HepG2 (cell line): Measurements from ENCODE around the gene ANKUB1. TPM values are rescaled to one million over a fixed set of nuclear protein-coding genes. Genes with fewer than 3 reads are reported as not detected.

ENCODE experiments used
- DR1 ChIP-seq: sonication (generic); formaldehyde crosslinking; IDR thresholded peaks from 2 replicates; pipeline ENCODE4 v1.8.0; 2021; ENCODE audit warnings: mild to moderate bottlenecking, missing genetic modification reagents, inconsistent platforms
- FOXP1 ChIP-seq, 2 experiments: fragments of 450-650 bp in 1 of 2; IDR thresholded peaks; 2 replicates each; pipeline ENCODE4 v1.6.1; 2017 to 2018; ENCODE audit warnings: antibody characterized with exemption in 1 of 2
- HMG20A ChIP-seq: IDR thresholded peaks from 2 replicates; pipeline ENCODE4 v1.6.1; 2016; ENCODE audit warnings: borderline replicate concordance
- KDM5A ChIP-seq: fragments of 200-600 bp; sonication (generic); IDR thresholded peaks from 2 replicates; pipeline ENCODE4 v1.7.0; 2018; ENCODE audit warnings: antibody characterized with exemption, mild to moderate bottlenecking, low read length, borderline replicate concordance
- MTA3 ChIP-seq: sonication (generic); formaldehyde crosslinking; IDR thresholded peaks from 2 replicates; pipeline ENCODE4 v1.4.0; 2020; ENCODE audit warnings: missing genetic modification reagents
- NR1H2 ChIP-seq: sonication (generic); formaldehyde crosslinking; IDR thresholded peaks from 2 replicates; pipeline ENCODE4 v1.8.1; 2022; ENCODE audit warnings: low read depth, missing genetic modification reagents, borderline replicate concordance
- SMARCE1 ChIP-seq: fragments of 450-650 bp; IDR thresholded peaks from 2 replicates; pipeline ENCODE4 v1.6.1; 2017; ENCODE audit warnings: borderline replicate concordance
- TOE1 ChIP-seq: sonication (generic); formaldehyde crosslinking; IDR thresholded peaks from 2 replicates; pipeline ENCODE4 v1.4.0; 2020; ENCODE audit warnings: mild to moderate bottlenecking, missing genetic modification reagents
- ZFP36L1 ChIP-seq: sonication (generic); formaldehyde crosslinking; IDR thresholded peaks from 2 replicates; pipeline ENCODE4 v1.8.0; 2022; ENCODE audit warnings: mild to moderate bottlenecking, missing genetic modification reagents, moderate library complexity
- ZFP90 ChIP-seq: sonication (generic); formaldehyde crosslinking; IDR thresholded peaks from 2 replicates; pipeline ENCODE4 v1.8.0; 2022; ENCODE audit warnings: missing genetic modification reagents, mild to moderate bottlenecking, inconsistent platforms, borderline replicate concordance
- ZFYVE20 ChIP-seq: sonication (generic); formaldehyde crosslinking; IDR thresholded peaks from 2 replicates; pipeline ENCODE4 v1.8.0; 2023; ENCODE audit warnings: low read depth, mild to moderate bottlenecking, moderate library complexity, missing genetic modification reagents, borderline replicate concordance
- ZNF263 ChIP-seq: sonication (generic); formaldehyde crosslinking; IDR thresholded peaks from 2 replicates; pipeline ENCODE4 v1.4.0; 2020; ENCODE audit warnings: missing genetic modification reagents
- ZNF274 ChIP-seq: sonication (generic); formaldehyde crosslinking; IDR thresholded peaks from 2 replicates; pipeline ENCODE4 v1.5.1; 2020; ENCODE audit warnings: mild to moderate bottlenecking, missing genetic modification reagents
- ZNF713 ChIP-seq: sonication (generic); formaldehyde crosslinking; IDR thresholded peaks from 2 replicates; pipeline ENCODE4 v1.4.0; 2020; ENCODE audit warnings: mild to moderate bottlenecking, missing genetic modification reagents
- polyA plus RNA-seq, 8 experiments: library from polyadenylated mRNA; depleted of rRNA in 3 of 8; stranded (reverse) in 7 of 8; unstranded in 1 of 8; fragments of >200 nt; fragmentation: Illumina TruSeq in 4 of 8; extraction: Trizol in 4 of 8; gene quantifications; 2 replicates each; pipeline versions ENCODE4 v1.2.1 to v1.2.3, GENCODE V29; 2011 to 2016; ENCODE audit warnings: low read depth in 4 of 8, missing spikeins in 1 of 8, mixed read lengths in 1 of 8; ENCODE audit not compliant: insufficient read depth in 1 of 8
- total RNA-seq, 5 experiments: library from RNA; depleted of rRNA; stranded (reverse); fragments of >200 nt; fragmentation: Illumina TruSeq; extraction: Trizol; gene quantifications; 2 replicates each; pipeline ENCODE4 v1.2.3, GENCODE V29; 2016; ENCODE audit warnings: low read depth in 1 of 5
- TF ChIP-seq, protein P1 (sequence below): sonication (generic); formaldehyde crosslinking; IDR thresholded peaks from 2 replicates; pipeline ENCODE4 v1.5.1; 2020; ENCODE audit warnings: missing genetic modification reagents, mild to moderate bottlenecking, borderline replicate concordance
- TF ChIP-seq, protein P2 (sequence below): IDR thresholded peaks from 2 replicates; pipeline ENCODE4 v1.6.1; 2018; ENCODE audit warnings: missing genetic modification reagents
- TF ChIP-seq, protein P3 (sequence below): sonication (generic); formaldehyde crosslinking; IDR thresholded peaks from 2 replicates; pipeline ENCODE4 v1.8.0; 2022; ENCODE audit warnings: mild to moderate bottlenecking, missing genetic modification reagents, borderline replicate concordance
- TF ChIP-seq, protein P4 (sequence below): sonication (generic); formaldehyde crosslinking; IDR thresholded peaks from 2 replicates; pipeline ENCODE4 v1.5.0; 2020; ENCODE audit warnings: mild to moderate bottlenecking, missing genetic modification reagents
- TF ChIP-seq, protein P5 (sequence below): sonication (generic); formaldehyde crosslinking; IDR thresholded peaks from 2 replicates; pipeline ENCODE4 v1.5.0; 2020; ENCODE audit warnings: missing genetic modification reagents
- TF ChIP-seq, protein P6 (sequence below): IDR thresholded peaks from 2 replicates; pipeline ENCODE4 v1.6.1; 2018; ENCODE audit warnings: missing genetic modification reagents, mild to moderate bottlenecking, missing compliant biosample characterization

ANKUB1 gene
- total and polyA plus RNA-seq, 2 of the 13 experiments (the other 11 are each of a cell fraction or from before 2014, with no cell fraction given) = not detected

DNA sequence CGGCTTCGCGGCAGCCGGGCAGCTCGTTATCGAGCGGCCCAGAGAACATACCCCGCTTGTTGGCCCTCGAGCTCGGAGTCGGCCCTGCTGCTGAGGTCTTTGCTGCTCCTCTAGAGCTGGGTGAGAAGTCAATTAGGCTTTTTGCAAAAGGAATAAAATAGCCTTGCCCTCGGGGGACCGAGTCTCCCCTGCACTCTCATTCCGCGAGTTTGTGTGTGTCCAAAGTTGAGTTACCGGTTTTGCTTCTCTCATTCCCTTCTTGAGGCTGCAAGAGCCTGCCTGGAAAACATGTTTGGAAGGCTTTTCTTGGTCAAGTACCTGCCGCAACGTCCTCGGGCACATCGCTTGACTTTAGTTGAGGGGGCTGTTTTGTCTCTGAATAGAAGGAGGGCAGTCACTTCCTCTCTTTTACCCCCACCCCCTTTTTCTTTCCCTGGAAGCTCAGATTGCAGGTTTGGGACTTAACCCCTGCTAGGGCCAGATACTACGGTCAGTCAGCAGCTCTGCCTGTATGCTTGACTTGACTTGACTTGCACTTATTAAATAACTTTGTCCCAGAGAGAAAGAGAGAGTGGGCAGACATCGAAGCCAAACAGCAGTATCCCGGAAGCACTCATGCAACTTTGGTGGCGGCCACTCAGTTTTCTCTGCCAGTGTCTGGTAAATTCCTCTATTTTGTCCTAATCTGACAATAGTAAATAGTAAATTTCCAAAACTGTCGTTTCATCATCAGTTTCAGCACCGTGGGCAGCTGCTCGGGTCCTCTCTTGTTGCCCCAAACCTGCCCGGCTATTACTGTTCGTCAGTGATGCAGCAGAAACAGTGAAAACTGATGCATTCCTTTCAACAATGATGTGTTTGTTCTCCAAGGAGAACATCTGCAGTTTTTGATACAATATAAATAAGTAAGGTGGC lies 21.3 kb upstream of the ANKUB1 start (continued):
- no peak for TF ChIP-seq ZNF263 (CRISPR knock-in tag)
- no peak for TF ChIP-seq ZNF274 (CRISPR knock-in tag)
- no peak for TF ChIP-seq DR1 (CRISPR knock-in tag)
- no peak for TF ChIP-seq ZNF713 (CRISPR knock-in tag)
- TF ChIP-seq, protein P1, sequence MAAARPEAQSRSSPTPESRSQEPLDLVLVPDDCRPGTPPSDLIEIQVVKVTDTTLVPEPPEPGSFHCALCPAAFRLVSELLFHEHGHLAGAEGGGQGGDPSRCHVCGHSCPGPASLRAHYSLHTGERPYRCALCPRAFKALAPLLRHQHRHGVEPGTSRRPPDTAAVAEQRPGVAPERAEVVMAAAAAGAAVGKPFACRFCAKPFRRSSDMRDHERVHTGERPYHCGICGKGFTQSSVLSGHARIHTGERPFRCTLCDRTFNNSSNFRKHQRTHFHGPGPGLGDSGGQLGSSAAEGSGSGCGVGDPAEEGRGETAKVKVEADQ (CRISPR knock-in tag) = no peak
- no peak for TF ChIP-seq SMARCE1
- TF ChIP-seq, protein P2, sequence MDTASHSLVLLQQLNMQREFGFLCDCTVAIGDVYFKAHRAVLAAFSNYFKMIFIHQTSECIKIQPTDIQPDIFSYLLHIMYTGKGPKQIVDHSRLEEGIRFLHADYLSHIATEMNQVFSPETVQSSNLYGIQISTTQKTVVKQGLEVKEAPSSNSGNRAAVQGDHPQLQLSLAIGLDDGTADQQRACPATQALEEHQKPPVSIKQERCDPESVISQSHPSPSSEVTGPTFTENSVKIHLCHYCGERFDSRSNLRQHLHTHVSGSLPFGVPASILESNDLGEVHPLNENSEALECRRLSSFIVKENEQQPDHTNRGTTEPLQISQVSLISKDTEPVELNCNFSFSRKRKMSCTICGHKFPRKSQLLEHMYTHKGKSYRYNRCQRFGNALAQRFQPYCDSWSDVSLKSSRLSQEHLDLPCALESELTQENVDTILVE (CRISPR knock-in tag) = no peak
- no peak; the same call in 1 of the 2 replicates for TF ChIP-seq KDM5A
- TF ChIP-seq NR1H2 (CRISPR knock-in tag) = no peak
- no peak for TF ChIP-seq FOXP1 (IDR thresholded peaks at IDR 0.05)
- no peak for TF ChIP-seq FOXP1 (CRISPR knock-in tag; IDR thresholded peaks at IDR 0.05)
- TF ChIP-seq, protein P3, sequence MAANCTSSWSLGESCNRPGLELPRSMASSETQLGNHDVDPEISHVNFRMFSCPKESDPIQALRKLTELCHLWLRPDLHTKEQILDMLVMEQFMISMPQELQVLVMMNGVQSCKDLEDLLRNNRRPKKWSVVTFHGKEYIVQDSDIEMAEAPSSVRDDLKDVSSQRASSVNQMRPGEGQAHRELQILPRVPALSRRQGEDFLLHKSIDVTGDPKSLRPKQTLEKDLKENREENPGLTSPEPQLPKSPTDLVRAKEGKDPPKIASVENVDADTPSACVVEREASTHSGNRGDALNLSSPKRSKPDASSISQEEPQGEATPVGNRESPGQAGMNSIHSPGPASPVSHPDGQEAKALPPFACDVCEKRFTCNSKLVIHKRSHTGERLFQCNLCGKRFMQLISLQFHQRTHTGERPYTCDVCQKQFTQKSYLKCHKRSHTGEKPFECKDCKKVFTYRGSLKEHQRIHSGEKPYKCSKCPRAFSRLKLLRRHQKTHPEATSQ = no peak
- TF ChIP-seq, protein P4, sequence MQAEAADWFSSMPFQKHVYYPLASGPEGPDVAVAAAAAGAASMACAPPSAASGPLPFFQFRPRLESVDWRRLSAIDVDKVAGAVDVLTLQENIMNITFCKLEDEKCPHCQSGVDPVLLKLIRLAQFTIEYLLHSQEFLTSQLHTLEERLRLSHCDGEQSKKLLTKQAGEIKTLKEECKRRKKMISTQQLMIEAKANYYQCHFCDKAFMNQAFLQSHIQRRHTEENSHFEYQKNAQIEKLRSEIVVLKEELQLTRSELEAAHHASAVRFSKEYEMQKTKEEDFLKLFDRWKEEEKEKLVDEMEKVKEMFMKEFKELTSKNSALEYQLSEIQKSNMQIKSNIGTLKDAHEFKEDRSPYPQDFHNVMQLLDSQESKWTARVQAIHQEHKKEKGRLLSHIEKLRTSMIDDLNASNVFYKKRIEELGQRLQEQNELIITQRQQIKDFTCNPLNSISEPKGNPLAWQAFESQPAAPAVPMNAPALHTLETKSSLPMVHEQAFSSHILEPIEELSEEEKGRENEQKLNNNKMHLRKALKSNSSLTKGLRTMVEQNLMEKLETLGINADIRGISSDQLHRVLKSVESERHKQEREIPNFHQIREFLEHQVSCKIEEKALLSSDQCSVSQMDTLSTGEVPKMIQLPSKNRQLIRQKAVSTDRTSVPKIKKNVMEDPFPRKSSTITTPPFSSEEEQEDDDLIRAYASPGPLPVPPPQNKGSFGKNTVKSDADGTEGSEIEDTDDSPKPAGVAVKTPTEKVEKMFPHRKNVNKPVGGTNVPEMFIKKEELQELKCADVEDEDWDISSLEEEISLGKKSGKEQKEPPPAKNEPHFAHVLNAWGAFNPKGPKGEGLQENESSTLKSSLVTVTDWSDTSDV = no peak
- TF ChIP-seq, protein P5, sequence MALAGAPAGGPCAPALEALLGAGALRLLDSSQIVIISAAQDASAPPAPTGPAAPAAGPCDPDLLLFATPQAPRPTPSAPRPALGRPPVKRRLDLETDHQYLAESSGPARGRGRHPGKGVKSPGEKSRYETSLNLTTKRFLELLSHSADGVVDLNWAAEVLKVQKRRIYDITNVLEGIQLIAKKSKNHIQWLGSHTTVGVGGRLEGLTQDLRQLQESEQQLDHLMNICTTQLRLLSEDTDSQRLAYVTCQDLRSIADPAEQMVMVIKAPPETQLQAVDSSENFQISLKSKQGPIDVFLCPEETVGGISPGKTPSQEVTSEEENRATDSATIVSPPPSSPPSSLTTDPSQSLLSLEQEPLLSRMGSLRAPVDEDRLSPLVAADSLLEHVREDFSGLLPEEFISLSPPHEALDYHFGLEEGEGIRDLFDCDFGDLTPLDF (CRISPR knock-in tag) = peak; percentile 74; the same call in 1 of the 2 replicates
- 0 out of 2 replicates have a peak, but pooled peaks have one; percentile 48 for TF ChIP-seq ZFP90 (CRISPR knock-in tag)
- no peak for TF ChIP-seq HMG20A (CRISPR knock-in tag)
- TF ChIP-seq, protein P6, sequence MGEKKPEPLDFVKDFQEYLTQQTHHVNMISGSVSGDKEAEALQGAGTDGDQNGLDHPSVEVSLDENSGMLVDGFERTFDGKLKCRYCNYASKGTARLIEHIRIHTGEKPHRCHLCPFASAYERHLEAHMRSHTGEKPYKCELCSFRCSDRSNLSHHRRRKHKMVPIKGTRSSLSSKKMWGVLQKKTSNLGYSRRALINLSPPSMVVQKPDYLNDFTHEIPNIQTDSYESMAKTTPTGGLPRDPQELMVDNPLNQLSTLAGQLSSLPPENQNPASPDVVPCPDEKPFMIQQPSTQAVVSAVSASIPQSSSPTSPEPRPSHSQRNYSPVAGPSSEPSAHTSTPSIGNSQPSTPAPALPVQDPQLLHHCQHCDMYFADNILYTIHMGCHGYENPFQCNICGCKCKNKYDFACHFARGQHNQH = no peak
- TF ChIP-seq MTA3 (CRISPR knock-in tag) = no peak
- no peak for TF ChIP-seq TOE1 (CRISPR knock-in tag)
- no peak for TF ChIP-seq ZFYVE20 (CRISPR knock-in tag)
- no peak for TF ChIP-seq ZFP36L1
